Measurements from ENCODE around the gene COLQ. TPM values are rescaled to one million over a fixed set of nuclear protein-coding genes. Genes with fewer than 3 reads are reported as not detected.
"Not testable (repeated sequence)": the region's sequence is repeated elsewhere in the genome, so short reads cannot be mapped to it uniquely, and the experiment has no call there.

The COLQ gene
- total RNA-seq, 2 donors from 2014 or later, result 1.3 to 2.0 TPM

GRCh38 chr3:15436246-15436645, 85.3 kb downstream of the COLQ start:
- no peak overlapping the region for H3K4me3 Mint-ChIP-seq
- H3K27me3 Mint-ChIP-seq (ENCODE audit: low read depth), result no peaks in the 10 kb centered on the region
- no peak for DNase-seq
- H3K36me3 Mint-ChIP-seq (ENCODE audit: insufficient read depth in 2 of 2), result peaks cover 4 to 46% of the 10 kb centered on the region in 2 donors
- H3K27ac Mint-ChIP-seq, result peak overlapping the region; percentile 33
- H3K4me1 Mint-ChIP-seq (ENCODE audit: low read depth), result peaks cover 22% of the 10 kb centered on the region
- no peak for ATAC-seq (replicated peaks in 1 of 2)
- H3K9me3 Mint-ChIP-seq, result no peaks in the 10 kb centered on the region

GRCh38 chr3:15434756-15435155, 86.8 kb downstream of the COLQ start:
- DNase-seq, result no peak
- H3K4me3 Mint-ChIP-seq, result no peak overlapping the region
- no peak overlapping the region for H3K27ac Mint-ChIP-seq
- peaks cover 26% of the 10 kb centered on the region for H3K4me1 Mint-ChIP-seq (ENCODE audit: low read depth)
- no peaks in the 10 kb centered on the region for H3K27me3 Mint-ChIP-seq (ENCODE audit: low read depth)
- ATAC-seq (replicated peaks in 1 of 2), result no peak
- no peaks in the 10 kb centered on the region for H3K9me3 Mint-ChIP-seq
- peaks cover 5 to 35% of the 10 kb centered on the region in 2 donors for H3K36me3 Mint-ChIP-seq (ENCODE audit: insufficient read depth in 2 of 2)

GRCh38 chr3:15433531-15433930, 88.0 kb downstream of the COLQ start:
- no peak overlapping the region for H3K4me3 Mint-ChIP-seq
- ATAC-seq (replicated peaks in 1 of 2), result no peak
- no peak overlapping the region for H3K27ac Mint-ChIP-seq
- peaks cover 33% of the 10 kb centered on the region for H3K4me1 Mint-ChIP-seq (ENCODE audit: low read depth)
- H3K9me3 Mint-ChIP-seq, result no peaks in the 10 kb centered on the region
- H3K36me3 Mint-ChIP-seq (ENCODE audit: insufficient read depth in 2 of 2), result peaks cover 5 to 27% of the 10 kb centered on the region in 2 donors
- DNase-seq, result no peak
- H3K27me3 Mint-ChIP-seq (ENCODE audit: low read depth), result no peaks in the 10 kb centered on the region

GRCh38 chr3:15431256-15431837, 90.2 kb downstream of the COLQ start:
- Mint-ChIP-seq H3K36me3 (ENCODE audit: insufficient read depth in 2 of 2) (peaks cover 13 to 37% of the 10 kb centered on the region in 2 donors), H3K4me3 (no peak overlapping the region), H3K4me1 (ENCODE audit: low read depth) (peaks cover 43% of the 10 kb centered on the region)

GRCh38 chr3:15430624-15431023, 90.9 kb downstream of the COLQ start:
- DNase-seq, result no peak
- H3K4me3 Mint-ChIP-seq, result peak overlapping the region in 1 of 2 donors; percentile 18
- no peaks in the 10 kb centered on the region for H3K9me3 Mint-ChIP-seq
- ATAC-seq (replicated peaks in 1 of 2), result no peak
- H3K36me3 Mint-ChIP-seq (ENCODE audit: insufficient read depth in 2 of 2), result peaks cover 12 to 32% of the 10 kb centered on the region in 2 donors
- H3K27ac Mint-ChIP-seq, result peak overlapping the region; percentile 71
- peaks cover 50% of the 10 kb centered on the region for H3K4me1 Mint-ChIP-seq (ENCODE audit: low read depth)
- no peaks in the 10 kb centered on the region for H3K27me3 Mint-ChIP-seq (ENCODE audit: low read depth)

More at GRCh38 chr3:15431256-15431837, 90.2 kb downstream of the COLQ start:
- Mint-ChIP-seq H3K27ac (peak overlapping the region; percentile 71), H3K9me3 (no peaks in the 10 kb centered on the region), H3K27me3 (ENCODE audit: low read depth) (no peaks in the 10 kb centered on the region)
- DNase-seq, result no peak
- no peak for ATAC-seq (replicated peaks in 1 of 2)

- no peaks in the 10 kb centered on the region for H3K27me3 Mint-ChIP-seq (ENCODE audit: low read depth)
- ATAC-seq (replicated peaks in 1 of 2) (no peak), DNase-seq (no peak)
- H3K27ac Mint-ChIP-seq, result peak overlapping the region; percentile 99
- H3K4me1 Mint-ChIP-seq (ENCODE audit: low read depth), result peaks cover 59% of the 10 kb centered on the region
- no peaks in the 10 kb centered on the region for H3K9me3 Mint-ChIP-seq
- H3K36me3 Mint-ChIP-seq (ENCODE audit: insufficient read depth in 2 of 2), result peaks cover 14 to 26% of the 10 kb centered on the region in 2 donors
- peak overlapping the region; percentile 99 for H3K4me3 Mint-ChIP-seq
Observed at GRCh38 chr3:15429080-15429479, 92.4 kb downstream of the COLQ start.

- H3K9me3 Mint-ChIP-seq, result no peaks in the 10 kb centered on the region
- peak overlapping the region; percentile 99 for H3K27ac Mint-ChIP-seq
- peaks cover 59% of the 10 kb centered on the region for H3K4me1 Mint-ChIP-seq (ENCODE audit: low read depth)
- DNase-seq (peak; percentile 16 to 36), ATAC-seq (replicated peaks in 1 of 2) (peak; percentile 55 to 69)
- H3K4me3 Mint-ChIP-seq, result peak overlapping the region; percentile 99
- peaks cover 14 to 24% of the 10 kb centered on the region in 2 donors for H3K36me3 Mint-ChIP-seq (ENCODE audit: insufficient read depth in 2 of 2)
- no peaks in the 10 kb centered on the region for H3K27me3 Mint-ChIP-seq (ENCODE audit: low read depth)
Observed at GRCh38 chr3:15428539-15428938, 93.0 kb downstream of the COLQ start.

GRCh38 chr3:15427981-15428380, 93.5 kb downstream of the COLQ start:
- Mint-ChIP-seq H3K9me3 (no peaks in the 10 kb centered on the region), H3K27ac (peak overlapping the region; percentile 99), H3K4me1 (ENCODE audit: low read depth) (peaks cover 59% of the 10 kb centered on the region), H3K27me3 (ENCODE audit: low read depth) (no peaks in the 10 kb centered on the region), H3K4me3 (peak overlapping the region; percentile 99), H3K36me3 (ENCODE audit: insufficient read depth in 2 of 2) (peaks cover 14 to 22% of the 10 kb centered on the region in 2 donors)
- DNase-seq (no peak), ATAC-seq (replicated peaks in 1 of 2) (no peak)

GRCh38 chr3:15427182-15427880, 94.2 kb downstream of the COLQ start, which contains the start of the genes EAF1 and METTL6:
EAF1 (plus strand) TSS chr3:15427598; CDS start chr3:15427780, 182 bp downstream.
METTL6 (minus strand) TSS chr3:15427544; CDS start chr3:15426511, 1,033 bp downstream.
- H3K9me3 Mint-ChIP-seq, result no peaks in the 10 kb centered on the region
- peak; percentile 91 to 92 for ATAC-seq (replicated peaks in 1 of 2)
- H3K4me1 Mint-ChIP-seq (ENCODE audit: low read depth), result peaks cover 59% of the 10 kb centered on the region

GRCh38 chr3:15426579-15427118, 94.9 kb downstream of the COLQ start:
- peaks cover 14 to 22% of the 10 kb centered on the region in 2 donors for H3K36me3 Mint-ChIP-seq (ENCODE audit: insufficient read depth in 2 of 2)
- ATAC-seq (replicated peaks in 1 of 2), result no peak
- no peaks in the 10 kb centered on the region for H3K27me3 Mint-ChIP-seq (ENCODE audit: low read depth)
- peak overlapping the region; percentile 99 for H3K27ac Mint-ChIP-seq
- H3K9me3 Mint-ChIP-seq, result no peaks in the 10 kb centered on the region
- DNase-seq, result no peak
- H3K4me3 Mint-ChIP-seq, result peak overlapping the region; percentile 99
- H3K4me1 Mint-ChIP-seq (ENCODE audit: low read depth), result peaks cover 54% of the 10 kb centered on the region

More at GRCh38 chr3:15427182-15427880, 94.2 kb downstream of the COLQ start, which contains the start of the genes EAF1 and METTL6:
- peaks cover 14 to 22% of the 10 kb centered on the region in 2 donors for H3K36me3 Mint-ChIP-seq (ENCODE audit: insufficient read depth in 2 of 2)
- DNase-seq, result peak; percentile 87 to 89
- peak within 1 kb of the TSS; percentile 99 for H3K4me3 Mint-ChIP-seq
- H3K27me3 Mint-ChIP-seq (ENCODE audit: low read depth), result no peaks in the 10 kb centered on the region
- H3K27ac Mint-ChIP-seq, result peak within 1 kb of the TSS; percentile 99

- ATAC-seq (replicated peaks in 1 of 2), result no peak
Observed at GRCh38 chr3:15420871-15421270, 100.6 kb downstream of the COLQ start.

GRCh38 chr3:15410966-15411365, 110.5 kb downstream of the COLQ start:
- not testable (repeated sequence) for H3K27me3 Mint-ChIP-seq (ENCODE audit: low read depth); H3K4me1 Mint-ChIP-seq (ENCODE audit: low read depth); H3K4me3 Mint-ChIP-seq; ATAC-seq (replicated peaks in 1 of 2); H3K9me3 Mint-ChIP-seq; H3K27ac Mint-ChIP-seq; DNase-seq
- H3K36me3 Mint-ChIP-seq (ENCODE audit: insufficient read depth in 2 of 2), result peaks cover 2 to 12% of the 10 kb centered on the region in 2 donors

More at GRCh38 chr3:15420871-15421270, 100.6 kb downstream of the COLQ start:
- Mint-ChIP-seq H3K4me3 (no peak overlapping the region), H3K9me3 (no peaks in the 10 kb centered on the region), H3K4me1 (ENCODE audit: low read depth) (peaks cover 17% of the 10 kb centered on the region), H3K27ac (peak overlapping the region; percentile 44), H3K36me3 (ENCODE audit: insufficient read depth in 2 of 2) (peaks cover 1 to 10% of the 10 kb centered on the region in 2 donors), H3K27me3 (ENCODE audit: low read depth) (no peaks in the 10 kb centered on the region)
- DNase-seq, result no peak

GRCh38 chr3:15409774-15410173, 111.7 kb downstream of the COLQ start:
- Mint-ChIP-seq H3K27me3 (ENCODE audit: low read depth) (no peaks in the 10 kb centered on the region), H3K4me3 (no peak overlapping the region), H3K9me3 (no peaks in the 10 kb centered on the region), H3K27ac (no peak overlapping the region), H3K36me3 (ENCODE audit: insufficient read depth in 2 of 2) (peaks cover 0 to 5% of the 10 kb centered on the region in 2 donors), H3K4me1 (ENCODE audit: low read depth) (no peaks in the 10 kb centered on the region)
- DNase-seq, result no peak
- no peak for ATAC-seq (replicated peaks in 1 of 2)

Data from activated T-cell treated with anti-CD3 and anti-CD28 coated beads, Interleukin-2, amount 50 U/mL, for 72 hours (primary cell).